Measurements from ENCODE around the gene ALG9.
"Not testable (repeated sequence)": the region's sequence is repeated elsewhere in the genome, so short reads cannot be mapped to it uniquely, and the experiment has no call there.

The ALG9 gene, protein sequence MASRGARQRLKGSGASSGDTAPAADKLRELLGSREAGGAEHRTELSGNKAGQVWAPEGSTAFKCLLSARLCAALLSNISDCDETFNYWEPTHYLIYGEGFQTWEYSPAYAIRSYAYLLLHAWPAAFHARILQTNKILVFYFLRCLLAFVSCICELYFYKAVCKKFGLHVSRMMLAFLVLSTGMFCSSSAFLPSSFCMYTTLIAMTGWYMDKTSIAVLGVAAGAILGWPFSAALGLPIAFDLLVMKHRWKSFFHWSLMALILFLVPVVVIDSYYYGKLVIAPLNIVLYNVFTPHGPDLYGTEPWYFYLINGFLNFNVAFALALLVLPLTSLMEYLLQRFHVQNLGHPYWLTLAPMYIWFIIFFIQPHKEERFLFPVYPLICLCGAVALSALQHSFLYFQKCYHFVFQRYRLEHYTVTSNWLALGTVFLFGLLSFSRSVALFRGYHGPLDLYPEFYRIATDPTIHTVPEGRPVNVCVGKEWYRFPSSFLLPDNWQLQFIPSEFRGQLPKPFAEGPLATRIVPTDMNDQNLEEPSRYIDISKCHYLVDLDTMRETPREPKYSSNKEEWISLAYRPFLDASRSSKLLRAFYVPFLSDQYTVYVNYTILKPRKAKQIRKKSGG

DNA sequence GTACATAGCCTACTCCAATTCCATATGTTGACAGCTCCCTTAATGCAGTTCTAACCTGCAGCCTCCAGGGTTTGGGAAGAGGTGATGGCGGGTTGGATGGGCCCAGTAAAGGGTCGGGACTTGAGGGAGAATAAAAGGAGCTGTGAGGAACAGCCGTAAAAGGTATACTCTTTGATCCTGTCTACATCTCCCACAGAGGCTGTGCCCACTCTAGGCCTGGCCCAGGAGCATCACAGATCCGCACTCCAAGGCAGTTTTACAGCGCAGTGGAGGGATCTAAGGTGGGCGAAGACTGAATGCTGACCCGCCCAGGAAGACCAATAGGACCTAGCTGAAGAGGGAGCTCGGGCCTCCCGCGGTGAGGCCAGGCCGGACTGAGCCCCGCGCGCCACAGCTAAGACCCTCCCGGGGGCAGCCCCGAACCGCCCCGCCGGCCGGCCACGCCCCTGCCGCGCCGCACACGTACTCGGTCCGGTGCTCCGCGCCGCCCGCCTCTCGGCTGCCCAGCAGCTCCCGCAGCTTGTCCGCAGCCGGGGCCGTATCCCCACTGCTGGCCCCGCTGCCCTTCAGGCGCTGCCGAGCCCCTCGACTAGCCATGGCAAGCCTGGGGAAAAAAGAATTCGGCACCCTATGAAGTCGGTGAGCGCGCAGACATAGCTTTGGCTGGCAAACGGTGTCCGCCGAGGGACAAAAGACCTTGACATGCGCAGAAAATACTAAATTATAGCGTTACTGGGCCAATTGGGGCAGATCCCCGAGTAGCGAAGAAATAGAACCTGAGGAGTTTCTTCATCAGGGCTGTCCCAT lies at the start of gene ALG9:
ALG9 (minus strand) TSS at position 696 of the 807 bp plus-strand sequence; CDS start at position 597, 99 bp downstream.
- DNase-seq (ENCODE audit: low spot score): peak; percentile 80

DNA sequence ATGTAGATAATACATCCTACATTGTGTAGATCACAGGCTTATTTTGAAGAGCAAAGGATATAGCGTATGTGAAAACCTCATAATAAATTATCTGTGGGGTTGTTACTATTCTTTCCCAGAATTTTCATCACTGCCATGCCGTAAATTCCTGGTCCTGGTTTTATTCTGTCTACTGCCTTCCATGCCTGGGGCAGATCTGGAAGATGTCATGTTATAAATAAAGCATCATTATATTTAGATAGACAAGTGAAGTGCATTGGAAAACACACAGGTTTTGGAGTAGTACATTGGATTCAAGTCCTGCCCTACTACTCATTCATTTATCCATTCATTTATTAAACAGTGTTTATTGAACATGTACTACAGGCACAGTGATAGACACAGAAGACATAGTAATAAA lies 49.5 kb upstream of the ALG9 start:
- no peak for DNase-seq (ENCODE audit: low spot score)

DNA sequence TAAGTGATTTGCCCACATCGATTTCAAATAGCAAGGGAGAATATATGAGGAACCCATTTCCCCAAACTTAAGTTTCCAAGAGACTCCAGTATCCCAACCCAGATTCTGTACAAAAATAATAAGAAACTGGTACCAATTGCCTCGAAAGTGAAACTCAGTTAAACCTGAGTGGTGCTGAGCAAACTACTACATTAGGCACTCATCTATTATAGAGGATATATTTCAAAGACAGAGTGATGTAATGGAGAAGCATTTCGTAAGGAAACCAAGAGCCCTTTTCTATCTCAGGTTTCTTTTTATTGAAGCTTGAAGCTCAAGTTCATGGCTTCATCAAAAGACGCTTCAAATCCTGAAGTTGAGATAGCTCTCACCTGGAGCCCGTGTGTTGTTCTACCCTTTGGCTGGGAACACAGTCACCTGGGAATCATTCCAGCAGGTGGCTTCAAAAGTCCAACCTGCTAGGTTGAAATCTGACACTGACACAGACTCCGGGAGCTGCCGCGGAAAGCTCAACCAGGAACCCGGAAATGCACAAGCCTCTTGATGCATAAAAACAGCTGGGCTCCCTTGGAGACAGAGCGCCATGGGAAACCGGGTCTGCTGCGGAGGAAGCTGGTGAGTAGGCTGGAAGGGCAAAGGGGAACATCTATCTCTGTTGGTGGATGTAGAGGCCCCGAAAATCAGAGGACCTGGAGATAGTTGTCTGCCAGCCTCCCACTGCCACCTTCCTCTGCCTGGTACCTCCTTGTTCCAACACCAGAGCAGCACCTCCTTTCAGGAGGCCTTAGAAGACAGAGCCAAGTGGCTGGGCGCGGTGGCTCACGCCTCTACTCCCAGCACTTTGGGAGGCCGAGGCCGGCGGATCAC lies 47.2 kb upstream of the ALG9 start, which contains the start of gene C11orf52:
C11orf52 (plus strand) TSS at position 524 of the 867 bp plus-strand sequence; CDS start at position 584, 60 bp downstream.
- DNase-seq (ENCODE audit: low spot score): peak; percentile 51

DNA sequence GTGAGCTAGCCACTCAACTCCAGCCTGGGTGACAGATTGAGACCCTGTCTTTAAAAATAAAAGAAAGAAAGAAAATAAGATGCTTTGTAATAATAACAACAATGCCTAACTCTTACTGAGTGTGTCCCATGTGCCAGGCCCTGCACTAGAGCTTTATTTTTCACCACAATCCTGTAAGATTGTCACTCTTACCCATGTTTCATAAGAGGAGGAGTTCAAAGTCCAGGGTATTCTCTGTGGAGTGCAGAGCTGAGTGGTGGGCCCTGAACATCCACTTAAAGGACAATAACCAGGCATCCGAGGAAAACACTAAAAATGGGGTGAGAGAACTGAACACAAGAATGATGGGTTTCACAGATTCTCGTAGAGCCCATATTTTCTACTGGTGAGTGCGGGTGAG lies 46.4 kb upstream of the ALG9 start:
- no peak for DNase-seq (ENCODE audit: low spot score)

DNA sequence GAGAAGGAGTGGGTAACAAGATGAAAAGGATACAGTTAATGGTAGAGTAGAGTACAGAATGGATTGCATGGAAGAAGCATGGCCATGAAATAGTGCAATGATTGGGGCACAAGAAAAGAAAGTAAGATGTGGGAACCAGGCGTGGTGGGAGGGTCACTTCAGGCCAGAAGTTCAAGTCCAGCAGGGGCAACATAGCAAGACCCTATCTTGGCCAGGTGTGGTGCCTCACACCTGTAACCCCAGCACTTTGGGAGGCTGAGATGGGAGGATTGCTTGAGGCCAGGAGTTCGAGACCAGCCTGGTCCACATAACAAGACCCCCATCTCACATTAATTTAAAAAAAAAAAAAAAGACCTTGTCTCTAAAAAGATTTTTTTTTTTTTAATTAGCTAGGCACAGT lies 45.9 kb upstream of the ALG9 start:
- DNase-seq (ENCODE audit: low spot score): no peak

DNA sequence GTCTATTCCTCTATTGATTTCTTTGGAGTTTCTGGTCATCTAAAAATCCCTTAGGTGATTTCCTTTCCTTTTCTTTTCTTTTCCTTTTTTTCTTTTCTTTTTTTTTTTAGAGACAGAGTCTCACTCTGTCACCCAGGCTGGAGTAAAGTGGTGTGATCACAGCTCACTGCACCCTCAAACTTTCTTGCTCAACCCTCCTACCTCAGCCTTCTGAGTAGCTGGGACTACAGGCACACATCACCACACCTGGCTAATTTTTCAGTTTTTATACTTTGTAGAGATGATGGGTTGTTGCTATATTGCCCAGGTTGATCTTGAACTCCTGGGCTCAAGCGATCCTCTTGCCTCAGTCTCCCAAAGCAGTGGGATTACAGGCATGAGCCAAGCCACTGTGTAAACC lies 45.4 kb upstream of the ALG9 start:
- DNase-seq (ENCODE audit: low spot score): no peak

DNA sequence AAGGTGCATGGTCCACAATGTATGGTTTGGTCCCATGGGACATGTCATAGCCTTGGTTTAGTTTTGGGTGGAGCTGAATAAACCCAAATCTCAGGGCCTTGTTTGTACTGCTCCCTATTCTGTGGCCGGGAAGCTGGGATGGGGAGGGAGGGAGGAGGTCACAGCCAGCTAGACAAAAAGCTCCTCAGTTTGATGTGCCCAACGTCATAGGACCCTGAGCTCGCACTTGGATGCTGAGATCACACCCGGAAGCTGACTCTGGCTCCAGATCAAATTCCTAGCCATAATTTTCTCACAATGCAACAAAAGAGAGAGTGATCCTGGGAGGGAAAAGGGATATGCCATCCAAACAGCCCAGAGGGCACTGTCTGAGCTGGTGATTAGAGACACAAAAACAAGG lies 42.6 kb upstream of the ALG9 start:
- peak; percentile 80 for DNase-seq (ENCODE audit: low spot score)

DNA sequence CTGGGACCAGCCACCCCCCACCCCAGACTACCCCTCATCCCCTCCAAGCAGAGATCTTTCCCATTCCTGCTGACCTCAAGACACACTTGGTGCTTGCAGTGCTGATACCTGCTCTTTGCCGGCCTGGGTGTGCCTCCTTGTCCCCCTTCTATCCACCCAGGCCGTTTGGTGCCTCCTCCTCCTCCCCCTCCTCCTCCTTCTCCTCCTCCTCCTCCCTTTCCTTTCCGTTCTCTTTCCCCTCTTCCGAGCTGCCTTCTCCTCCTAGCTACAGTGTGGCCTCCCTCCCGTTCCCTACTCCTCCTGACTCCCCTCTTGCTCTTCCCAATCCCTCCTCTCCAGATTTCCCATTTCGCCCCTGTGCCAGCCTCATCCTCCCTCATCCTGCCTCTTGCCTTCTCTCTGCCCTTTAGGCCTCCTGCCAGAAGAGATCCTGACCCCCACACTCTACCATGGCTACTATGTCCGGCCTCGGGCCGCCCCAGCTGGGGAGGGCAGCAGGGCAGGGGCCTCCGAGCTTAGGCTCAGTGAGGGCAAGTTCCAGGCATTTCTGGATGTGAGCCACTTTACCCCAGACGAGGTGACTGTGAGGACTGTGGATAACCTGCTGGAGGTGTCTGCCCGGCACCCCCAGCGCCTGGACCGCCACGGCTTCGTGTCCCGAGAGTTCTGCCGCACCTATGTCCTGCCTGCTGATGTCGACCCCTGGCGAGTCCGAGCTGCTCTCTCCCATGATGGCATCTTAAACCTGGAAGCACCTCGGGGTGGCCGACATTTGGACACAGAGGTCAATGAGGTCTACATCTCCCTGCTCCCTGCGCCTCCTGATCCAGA lies 41.9 kb upstream of the ALG9 start:
- peak; percentile 80 for DNase-seq (ENCODE audit: low spot score)

DNA sequence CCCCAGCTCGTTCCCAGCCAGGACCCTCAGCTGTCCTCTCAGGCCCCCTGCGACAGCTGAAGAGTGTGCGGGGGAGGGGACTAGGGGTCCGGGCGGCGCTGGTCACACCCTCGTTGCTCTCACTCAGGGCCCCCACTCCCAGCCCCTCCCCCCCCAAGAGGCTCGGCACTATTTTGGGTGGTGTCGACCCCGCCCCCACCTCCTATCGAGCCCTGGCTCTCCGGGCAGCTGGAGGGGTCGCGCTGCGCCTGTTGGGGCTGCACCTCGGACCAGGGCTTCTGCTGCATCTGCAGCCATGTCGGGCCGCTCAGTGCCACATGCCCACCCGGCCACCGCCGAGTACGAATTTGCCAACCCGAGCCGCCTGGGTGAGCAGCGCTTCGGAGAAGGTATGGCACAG lies 41.2 kb upstream of the ALG9 start, which contains the start of gene HSPB2:
HSPB2 (plus strand) TSS at position 200 of the 400 bp plus-strand sequence; CDS start at position 296, 96 bp downstream.
- peak; percentile 49 for DNase-seq (ENCODE audit: low spot score)

DNA sequence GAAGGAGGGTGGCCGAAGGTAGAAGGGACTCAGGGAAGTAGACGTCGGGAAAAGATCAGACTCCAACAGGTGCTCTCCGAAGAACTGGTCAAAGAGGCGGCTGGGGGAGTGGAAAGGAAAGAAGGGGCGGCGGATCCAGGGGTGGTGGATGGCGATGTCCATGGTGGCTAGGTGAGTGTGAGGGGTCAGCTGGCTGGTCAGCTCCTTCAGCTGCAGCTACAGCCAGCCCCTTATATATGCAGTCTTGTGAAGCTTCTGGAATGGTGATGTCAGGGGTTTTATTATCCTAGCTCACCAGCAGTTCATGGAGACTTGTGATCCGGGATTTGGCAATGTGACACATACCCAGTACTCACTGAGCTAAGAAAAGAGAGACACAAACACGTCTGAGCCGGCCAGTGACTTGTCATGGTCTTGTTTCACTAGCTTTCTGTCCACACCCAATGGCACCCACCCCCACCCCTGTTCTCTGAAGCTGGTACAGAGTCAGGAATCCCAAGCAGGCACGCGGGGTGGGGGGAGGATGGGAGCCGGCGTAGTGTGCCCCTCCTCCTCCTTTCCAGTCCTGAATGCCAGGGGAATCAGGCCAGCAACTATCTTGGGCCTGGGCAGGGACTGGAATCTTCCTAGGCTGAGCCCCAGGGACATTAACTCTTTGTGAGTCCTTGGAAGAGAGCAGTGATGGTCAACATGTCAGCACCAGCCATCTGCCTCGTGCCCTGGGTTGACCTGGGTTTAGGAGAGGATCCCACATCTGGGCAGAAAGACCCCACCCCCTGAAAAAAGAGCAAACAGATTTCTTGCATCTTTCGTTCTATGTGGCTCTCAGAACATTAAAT lies 40.4 kb upstream of the ALG9 start, which contains the start of gene CRYAB:
CRYAB (minus strand) TSS at position 208 of the 839 bp plus-strand sequence; CDS start at position 162, 46 bp downstream.
- DNase-seq (ENCODE audit: low spot score): peak; percentile 98

DNA sequence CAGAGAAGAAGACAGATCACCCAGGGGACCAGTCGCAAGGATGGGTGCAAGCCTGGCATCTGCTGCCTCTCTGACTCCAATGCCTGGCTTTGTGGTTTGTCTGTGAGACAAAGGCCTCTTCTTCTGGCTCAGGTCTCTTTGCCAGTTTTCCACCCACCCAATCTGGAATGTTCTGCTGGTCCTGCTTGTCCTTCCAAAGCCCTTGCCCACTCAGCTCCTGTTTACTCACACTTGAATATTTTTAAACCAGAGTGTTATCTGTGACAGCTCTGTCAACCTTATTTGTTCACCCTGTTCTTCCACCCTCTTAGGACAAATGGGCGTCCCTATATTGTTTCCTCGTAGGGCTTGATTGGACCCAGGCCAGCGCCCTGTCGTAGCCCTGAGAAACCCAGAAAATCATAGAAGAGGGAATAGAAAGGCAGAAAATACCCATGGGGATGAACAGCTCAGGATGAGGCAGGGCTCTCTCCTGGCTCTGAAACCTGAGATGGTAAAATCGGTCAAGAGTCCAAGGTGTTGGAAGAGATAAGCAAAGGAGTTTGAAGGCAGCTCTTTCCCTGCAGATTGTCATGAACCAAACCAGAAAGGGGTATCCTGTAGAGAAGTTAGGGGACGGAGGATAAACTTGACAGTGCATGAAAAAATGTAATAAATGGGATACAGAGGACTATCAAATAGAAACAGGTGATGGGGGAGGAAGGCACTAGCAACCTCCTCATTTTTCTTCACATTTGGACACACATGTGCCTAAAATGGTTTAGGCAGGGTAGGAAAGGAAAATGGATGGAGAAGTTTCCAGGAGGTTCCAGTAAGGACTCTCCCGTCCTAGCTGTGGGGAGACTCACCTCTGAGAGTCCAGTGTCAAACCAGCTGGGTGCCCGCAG lies 39.5 kb upstream of the ALG9 start:
- peak; percentile 78 for DNase-seq (ENCODE audit: low spot score)

DNA sequence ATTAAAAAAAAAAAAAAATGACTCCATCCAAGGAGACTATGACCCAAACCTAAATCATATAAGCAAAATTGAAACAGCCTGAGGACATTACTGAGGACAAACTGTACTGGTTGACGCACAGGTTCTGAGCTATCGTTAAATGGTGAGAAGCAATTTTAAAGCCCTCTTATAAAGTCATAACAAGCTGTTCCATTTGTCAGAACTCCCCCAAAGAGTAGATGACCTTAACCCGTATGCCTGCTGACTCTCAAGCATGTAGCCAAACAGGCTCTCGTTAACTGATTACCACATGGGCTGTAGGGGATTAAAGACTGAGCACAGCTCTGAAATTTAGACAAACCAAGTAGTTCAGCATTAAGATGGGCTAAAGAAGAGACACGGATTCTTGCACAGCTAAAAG lies 38.0 kb upstream of the ALG9 start:
- DNase-seq (ENCODE audit: low spot score): peak; percentile 53

DNA sequence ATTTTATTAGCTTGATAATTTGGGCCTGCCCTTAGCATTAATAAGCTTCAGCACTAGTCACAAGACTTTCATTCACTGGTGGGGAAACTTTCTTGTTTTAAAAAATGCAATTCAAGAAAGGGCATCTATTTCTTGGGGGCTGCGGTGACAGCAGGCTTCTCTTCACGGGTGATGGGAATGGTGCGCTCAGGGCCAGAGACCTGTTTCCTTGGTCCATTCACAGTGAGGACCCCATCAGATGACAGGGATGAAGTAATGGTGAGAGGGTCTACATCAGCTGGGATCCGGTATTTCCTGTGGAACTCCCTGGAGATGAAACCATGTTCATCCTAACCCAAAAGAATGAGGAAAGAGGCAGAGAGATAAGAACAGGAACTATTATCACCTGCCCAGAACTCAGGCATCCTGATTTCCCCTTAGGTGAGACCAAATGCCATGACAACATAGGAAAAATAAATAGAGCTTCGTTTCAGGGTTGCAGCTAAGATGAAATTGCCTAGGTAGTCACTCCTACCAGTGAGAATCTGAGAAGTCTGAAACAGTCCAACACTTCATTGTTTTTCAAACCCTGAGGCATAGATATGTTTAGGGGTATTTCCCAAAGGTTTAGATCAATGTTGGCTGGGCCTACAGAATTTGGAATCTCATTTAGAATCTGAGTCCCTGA lies 37.4 kb upstream of the ALG9 start:
- peak; percentile 24 for DNase-seq (ENCODE audit: low spot score)

DNA sequence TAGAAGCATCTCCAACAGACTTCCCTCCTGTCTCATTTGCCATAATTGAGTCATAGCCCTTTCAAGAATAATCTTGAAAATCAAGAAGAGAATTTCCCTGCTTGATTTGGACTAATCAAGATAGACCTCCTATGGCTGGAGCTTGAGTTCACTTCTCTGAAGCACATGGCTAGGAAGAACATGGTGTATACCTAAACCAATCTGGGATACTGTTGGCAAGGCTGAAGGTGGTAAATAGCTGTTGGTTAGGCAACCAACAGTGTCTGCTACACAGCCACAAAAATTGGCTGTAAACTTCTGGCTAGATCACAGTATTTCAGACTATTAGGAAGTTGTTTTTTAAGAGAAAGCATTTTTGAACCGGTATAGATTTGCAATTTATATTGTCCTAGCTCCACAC lies 35.3 kb upstream of the ALG9 start:
- peak; percentile 38 for DNase-seq (ENCODE audit: low spot score)

DNA sequence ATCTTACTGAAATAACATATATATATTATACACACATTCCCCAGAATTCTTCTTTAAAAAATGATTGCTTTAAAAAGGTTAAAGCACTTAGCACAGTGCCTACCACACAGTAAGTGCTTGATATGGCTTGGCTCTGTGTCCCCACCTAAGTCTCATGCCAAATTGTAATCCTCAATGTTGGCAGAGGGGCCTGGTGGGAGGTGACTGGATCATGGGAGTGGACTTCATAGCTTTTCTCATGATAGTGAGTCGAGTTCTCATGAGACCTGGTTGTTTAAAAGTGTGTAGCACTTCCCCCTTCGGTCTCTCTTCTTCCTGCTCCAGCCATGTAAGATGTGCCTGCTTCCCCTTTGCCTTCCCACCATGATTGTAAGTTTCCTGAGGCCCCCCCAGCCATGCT lies 34.0 kb upstream of the ALG9 start:
- DNase-seq (ENCODE audit: low spot score): no peak

DNA sequence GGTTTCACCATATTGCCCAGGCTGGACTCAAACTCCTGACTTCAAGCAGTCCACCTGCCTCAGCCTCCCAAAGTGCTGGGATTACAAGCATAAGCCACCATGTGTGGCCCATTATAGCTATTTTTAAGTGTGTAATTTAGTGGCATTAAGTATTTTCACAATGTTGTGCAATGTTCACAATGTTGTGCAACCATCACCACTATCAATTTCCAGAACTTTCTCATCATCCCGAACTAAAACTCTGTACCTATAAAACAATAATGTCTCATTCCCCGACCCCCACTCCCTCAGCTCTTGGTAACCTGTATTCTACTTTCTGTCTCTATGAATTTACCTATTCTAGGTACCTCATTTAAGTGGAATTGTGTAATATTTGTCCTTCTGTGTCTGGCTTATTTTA lies 15.5 kb upstream of the ALG9 start:
- no peak for DNase-seq (ENCODE audit: low spot score)

DNA sequence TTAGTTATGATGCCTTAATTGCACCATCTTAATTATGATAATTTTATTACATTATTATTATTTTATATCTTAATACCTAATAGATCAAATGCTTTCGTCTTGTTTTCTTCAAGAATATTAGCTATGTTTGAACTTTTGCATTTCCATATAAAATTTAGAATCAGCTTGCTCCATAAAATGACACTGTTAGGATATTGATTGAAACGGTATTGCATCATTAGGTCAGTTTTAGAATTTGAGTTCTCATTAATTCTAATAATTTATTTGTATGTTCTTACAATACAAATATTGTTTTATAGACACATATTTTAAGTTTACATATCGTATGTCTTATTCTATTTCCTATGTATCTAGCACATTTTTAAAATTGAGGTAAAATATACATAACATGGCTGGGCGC lies 14.7 kb upstream of the ALG9 start:
- DNase-seq (ENCODE audit: low spot score): no peak

DNA sequence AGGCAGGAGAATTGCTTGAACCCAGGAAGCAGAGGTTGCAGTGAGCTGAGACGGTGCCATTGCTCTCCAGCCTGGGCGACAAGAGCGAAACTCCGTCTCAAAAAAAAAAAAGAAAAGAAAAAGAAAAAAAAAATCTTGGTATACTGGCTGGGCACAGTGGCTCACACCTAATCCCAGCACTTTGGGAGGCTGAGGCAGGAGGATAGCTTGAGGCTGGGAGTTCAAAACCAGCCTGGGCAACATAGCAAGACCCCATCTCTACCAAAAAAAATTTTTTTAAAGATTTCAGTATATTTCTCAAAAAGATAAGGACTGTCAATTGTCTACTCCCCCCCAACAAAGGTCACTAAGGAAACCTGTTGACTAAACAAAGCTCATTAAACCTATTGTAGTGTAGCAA lies 13.7 kb upstream of the ALG9 start:
- not testable (repeated sequence) for DNase-seq (ENCODE audit: low spot score)

All from cerebellar cortex (tissue), 1 donor.